GM18870 (cell line): ENCODE data around the gene MYH9.

Experiments used
- ATAC-seq: cut with Tn5 transposase; IDR thresholded peaks from one replicate; pipeline ENCODE4 v1.9.1; 2021; ENCODE audit warnings: moderate library complexity; ENCODE audit not compliant: unreplicated experiment

Gene MYH9

GRCh38 chr22:36369004-36369921, 18.5 kb downstream of the MYH9 start:
- ATAC-seq, result no peak

- no peak for ATAC-seq
Measured at GRCh38 chr22:36368359-36368983, 19.3 kb downstream of the MYH9 start.

GRCh38 chr22:36367479-36367878, 20.3 kb downstream of the MYH9 start:
- no peak for ATAC-seq

GRCh38 chr22:36367066-36367465, 20.7 kb downstream of the MYH9 start:
- no peak for ATAC-seq

- no peak for ATAC-seq
Measured at GRCh38 chr22:36366291-36366708, 21.5 kb downstream of the MYH9 start.

GRCh38 chr22:36365020-36365411, 22.8 kb downstream of the MYH9 start:
- ATAC-seq, result no peak

- no peak for ATAC-seq
Measured at GRCh38 chr22:36364255-36365019, 23.3 kb downstream of the MYH9 start.

- ATAC-seq, result no peak
Measured at GRCh38 chr22:36363349-36363981, 24.3 kb downstream of the MYH9 start.

- ATAC-seq, result no peak
Measured at GRCh38 chr22:36362932-36363331, 24.8 kb downstream of the MYH9 start.

- no peak for ATAC-seq
Measured at GRCh38 chr22:36362075-36362474, 25.7 kb downstream of the MYH9 start.

- ATAC-seq, result no peak
Measured at GRCh38 chr22:36360871-36361383, 26.8 kb downstream of the MYH9 start.

- ATAC-seq, result no peak
Measured at GRCh38 chr22:36360011-36360410, 27.8 kb downstream of the MYH9 start.

- no peak for ATAC-seq
Measured at GRCh38 chr22:36359470-36359996, 28.2 kb downstream of the MYH9 start.

- ATAC-seq, result no peak
Measured at GRCh38 chr22:36358533-36359469, 29.0 kb downstream of the MYH9 start.

GRCh38 chr22:36356708-36357624, 30.8 kb downstream of the MYH9 start:
- no peak for ATAC-seq

- no peak for ATAC-seq
Measured at GRCh38 chr22:36355894-36356293, 31.9 kb downstream of the MYH9 start.

GRCh38 chr22:36355362-36355761, 32.4 kb downstream of the MYH9 start:
- ATAC-seq, result no peak

- ATAC-seq, result no peak
Measured at GRCh38 chr22:36352803-36353507, 34.8 kb downstream of the MYH9 start.
